Common myeloid progenitor, CD34-positive (primary cell): ENCODE data around the gene INPP5B.

Source experiments
- CTCF ChIA-PET: fragments of 350-600 bp; sonication (Branson Sonifier 250); formaldehyde crosslinking; loops from one replicate; lab custom pipeline; 2021; ENCODE audit warnings: antibody characterized with exemption; lab: Charles Lee
- POLR2A ChIA-PET: fragments of 350-600 bp; sonication (Branson Sonifier 250); formaldehyde crosslinking; loops from one replicate; lab custom pipeline; 2021; ENCODE audit warnings: antibody characterized with exemption; lab: Charles Lee
- DNase-seq, 3 donors: peaks; one replicate each; pipeline versions ENCODE4 v3.0.0 to v3.0.0-alpha.2; 2013
- H3K27ac ChIP-seq, 2 experiments: 1 replicate in 1 of 2; 2 replicates in 1 of 2; pipeline ENCODE4 v1.7.0; 2013; ENCODE audit warnings: inconsistent platforms in 2 of 2, low read length in 2 of 2, mild to moderate bottlenecking in 2 of 2, low read depth in 1 of 2, moderate library complexity in 1 of 2; ENCODE audit not compliant: severe bottlenecking in 2 of 2, insufficient read depth in 1 of 2, poor library complexity in 1 of 2
- H3K27me3 ChIP-seq, 5 experiments: replicated peaks in 2 of 5; 1 replicate in 3 of 5; 2 replicates in 2 of 5; pipeline versions ENCODE4 v1.6.1 to v1.7.0; 2013; ENCODE audit warnings: low read length in 4 of 5, mild to moderate bottlenecking in 2 of 5, moderate library complexity in 2 of 5, inconsistent platforms in 1 of 5; ENCODE audit not compliant: insufficient read depth in 5 of 5, control insufficient read depth in 4 of 5
- H3K36me3 ChIP-seq, 4 experiments: 1 replicate in 2 of 4; 2 replicates in 2 of 4; pipeline versions ENCODE4 v1.6.1 to v1.7.0; 2013; ENCODE audit warnings: low read length in 3 of 4, control low read depth in 1 of 4, mild to moderate bottlenecking in 1 of 4; ENCODE audit not compliant: control insufficient read depth in 4 of 4, insufficient read depth in 4 of 4
- H3K4me1 ChIP-seq, 4 experiments: 1 replicate in 3 of 4; 2 replicates in 1 of 4; pipeline versions ENCODE4 v1.6.1 to v1.7.1; 2013; ENCODE audit warnings: low read length in 3 of 4, mild to moderate bottlenecking in 3 of 4, control low read depth in 1 of 4, inconsistent platforms in 1 of 4, moderate library complexity in 1 of 4; ENCODE audit not compliant: control insufficient read depth in 4 of 4, insufficient read depth in 4 of 4; ENCODE audit errors: control extremely low read depth in 1 of 4
- H3K4me3 ChIP-seq, 7 experiments: 1 replicate in 4 of 7; 2 replicates in 3 of 7; pipeline versions ENCODE4 v1.5.1 to v1.7.0; 2013; ENCODE audit warnings: mild to moderate bottlenecking in 7 of 7, low read length in 6 of 7, moderate library complexity in 6 of 7, inconsistent platforms in 2 of 7, low read depth in 2 of 7, control low read depth in 1 of 7; ENCODE audit not compliant: insufficient read depth in 4 of 7, control insufficient read depth in 1 of 7; ENCODE audit errors: extremely low read depth in 1 of 7
- H3K9me3 ChIP-seq, 5 experiments: 1 replicate in 4 of 5; 2 replicates in 1 of 5; pipeline versions ENCODE4 v1.6.1 to v1.7.1; 2013; ENCODE audit warnings: low read length in 4 of 5, mild to moderate bottlenecking in 2 of 5, inconsistent platforms in 1 of 5, low read depth in 1 of 5, moderate library complexity in 1 of 5; ENCODE audit not compliant: control insufficient read depth in 4 of 5, insufficient read depth in 2 of 5; ENCODE audit errors: control extremely low read depth in 1 of 5
- WGBS: methylation state at CpG from one replicate; pipeline ENCODE4 v1.1.5; 2013; ENCODE audit not compliant: insufficient coverage; 5-methylcytosine and 5-hydroxymethylcytosine counted together

INPP5B gene

DNA sequence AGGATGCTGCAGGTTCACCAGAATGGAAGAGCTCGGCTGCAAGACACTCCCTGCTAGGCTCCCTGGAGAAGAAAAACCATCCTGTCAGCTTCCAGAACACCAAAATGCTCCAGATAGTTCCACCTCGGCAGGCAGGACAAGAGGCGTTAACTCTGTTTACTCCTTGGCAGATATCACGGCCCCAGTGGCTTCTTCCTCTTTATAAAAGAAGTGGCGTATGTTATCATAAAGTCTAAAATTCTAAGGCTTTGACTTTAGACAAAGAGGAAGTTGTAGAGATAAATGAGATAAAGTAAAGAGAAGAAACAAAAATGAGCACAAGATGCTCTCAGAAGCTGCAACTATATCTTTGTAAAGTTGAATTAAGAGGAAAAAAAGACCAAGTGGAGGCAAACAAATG is 63.2 kb downstream of the INPP5B start:
- no peaks in the 10 kb centered on the region for H3K9me3 ChIP-seq
- H3K4me1 ChIP-seq = peaks cover 0 to 11% (median 2%) of the 10 kb centered on the region in 4 experiments
- peak in 2 of 3 donors; percentile 15 to 26 for DNase-seq
- ChIA-PET POLR2A (no interaction called here), CTCF (interaction anchor here (0.8 to 12.1 kb wide), 3 partner anchors 11 to 54 kb away, joined by 4 to 115 read pairs (median 5); no protein-coding TSS in a partner anchor)
- H3K36me3 ChIP-seq = peaks cover 25 to 81% (median 54%) of the 10 kb centered on the region in 4 experiments
- WGBS = 73% methylated on average over 4 of the region's 5 CpGs
- H3K27me3 ChIP-seq = no peaks in the 10 kb centered on the region
- no peak overlapping the region for H3K27ac ChIP-seq
- H3K4me3 ChIP-seq = peak overlapping the region in 1 of 7 experiments; percentile 18

GRCh38 chr1:37879865-37880264 is 67.0 kb downstream of the INPP5B start:
- ChIA-PET POLR2A (no interaction called here), CTCF (interaction anchor here (0.6 to 2.7 kb wide), 3 partner anchors 10 to 94 kb away, joined by 3 to 10 read pairs (median 4); no protein-coding TSS in a partner anchor)
- Histone ChIP-seq H3K4me1 (peaks cover 0 to 11% (median 2%) of the 10 kb centered on the region in 4 experiments), H3K36me3 (peaks cover 23 to 80% (median 47%) of the 10 kb centered on the region in 4 experiments), H3K27me3 (no peaks in the 10 kb centered on the region), H3K27ac (no peak overlapping the region), H3K4me3 (no peak overlapping the region), H3K9me3 (no peaks in the 10 kb centered on the region)
- 100% methylated on average over 3 of the region's 4 CpGs for WGBS
- DNase-seq = no peak

- 100% methylated on average over 5 of the region's 6 CpGs for WGBS
- H3K4me3 ChIP-seq = no peak overlapping the region
- no peaks in the 10 kb centered on the region for H3K4me1 ChIP-seq
- no peaks in the 10 kb centered on the region for H3K27me3 ChIP-seq
- no peak for DNase-seq
- peaks cover 31 to 87% (median 60%) of the 10 kb centered on the region in 4 experiments for H3K36me3 ChIP-seq
- H3K9me3 ChIP-seq = no peaks in the 10 kb centered on the region
- ChIA-PET CTCF (no interaction called here), POLR2A (no interaction called here)
- H3K27ac ChIP-seq = no peak overlapping the region
Measured at GRCh38 chr1:37878071-37878470, 68.8 kb downstream of the INPP5B start.

DNA sequence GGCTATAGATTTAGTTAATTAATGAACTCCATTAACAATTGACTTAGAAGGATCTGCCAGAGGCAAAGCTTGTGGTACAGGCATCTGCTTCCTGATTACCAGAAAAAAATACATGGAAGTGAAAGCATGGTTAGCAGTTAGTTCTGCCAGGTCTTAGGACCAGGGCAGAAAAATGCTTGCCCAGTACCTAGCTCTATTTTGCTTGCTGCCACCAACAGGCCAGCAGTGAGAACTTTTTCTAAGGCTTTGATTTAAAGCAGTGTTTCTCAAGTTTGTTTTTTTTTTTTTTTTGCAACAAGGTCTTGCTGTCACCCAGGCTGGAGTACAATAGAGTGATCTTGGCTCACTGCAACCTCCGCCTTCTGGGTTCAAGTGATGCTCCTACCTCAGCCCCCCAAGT is 71.0 kb downstream of the INPP5B start:
- Histone ChIP-seq H3K27ac (no peak overlapping the region), H3K4me1 (no peaks in the 10 kb centered on the region), H3K4me3 (no peak overlapping the region), H3K36me3 (peaks cover 30 to 83% (median 57%) of the 10 kb centered on the region in 4 experiments), H3K27me3 (no peaks in the 10 kb centered on the region), H3K9me3 (no peaks in the 10 kb centered on the region)
- peak in 2 of 3 donors; percentile 31 to 34 for DNase-seq
- ChIA-PET CTCF (interaction anchor here (0.8 to 7.3 kb wide), 3 partner anchors 10 to 57 kb away, joined by 3 to 47 read pairs (median 4); partner anchors contain the start of gene MTF1), POLR2A (no interaction called here)
- 100% methylated on average over 1 of the region's 1 CpG for WGBS

GRCh38 chr1:37872692-37873091 is 74.2 kb downstream of the INPP5B start:
- CTCF ChIA-PET = interaction anchor here (1.4 to 7.3 kb wide), 3 partner anchors 10 to 79 kb away, joined by 3 to 47 read pairs (median 5); partner anchors contain the start of gene MTF1
- Histone ChIP-seq H3K4me3 (no peak overlapping the region), H3K36me3 (peaks cover 32 to 84% (median 64%) of the 10 kb centered on the region in 4 experiments), H3K27me3 (no peaks in the 10 kb centered on the region), H3K4me1 (no peaks in the 10 kb centered on the region), H3K9me3 (no peaks in the 10 kb centered on the region), H3K27ac (no peak overlapping the region)
- POLR2A ChIA-PET = no interaction called here
- no peak for DNase-seq
- WGBS = no CpG with 5 or more reads among the region's 1 CpG

DNA sequence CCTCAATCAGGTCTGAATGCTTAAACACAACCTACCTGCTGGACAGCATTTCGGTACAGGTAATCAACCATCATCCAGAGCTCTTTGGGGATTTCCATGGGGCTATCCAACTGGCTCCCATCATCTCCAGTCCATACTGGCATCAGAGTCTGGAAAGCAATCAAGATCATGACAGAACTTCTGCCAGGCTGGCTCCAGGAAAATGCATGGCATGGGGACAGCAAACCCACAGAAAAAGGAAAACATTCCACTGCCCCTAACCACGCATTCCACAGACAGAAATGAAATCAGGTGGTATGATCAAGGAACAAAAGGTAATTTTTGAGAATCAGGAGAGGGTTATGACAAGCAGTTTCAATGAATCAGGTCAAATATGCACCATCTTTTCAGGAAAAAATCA is 78.4 kb downstream of the INPP5B start:
- CTCF ChIA-PET = no interaction called here
- Histone ChIP-seq H3K36me3 (peaks cover 33 to 84% (median 66%) of the 10 kb centered on the region in 4 experiments), H3K27me3 (no peaks in the 10 kb centered on the region), H3K9me3 (no peaks in the 10 kb centered on the region), H3K27ac (no peak overlapping the region), H3K4me1 (no peaks in the 10 kb centered on the region), H3K4me3 (no peak overlapping the region)
- WGBS = 100% methylated on average over 1 of the region's 2 CpGs
- no peak for DNase-seq
- POLR2A ChIA-PET = interaction anchor here (0.6 kb wide), 1 partner anchor 290 kb away, joined by 4 read pairs; no protein-coding TSS in a partner anchor

GRCh38 chr1:37867784-37868183 is 79.1 kb downstream of the INPP5B start:
- WGBS = 98% methylated on average over 6 of the region's 6 CpGs
- H3K36me3 ChIP-seq = peaks cover 29 to 81% (median 62%) of the 10 kb centered on the region in 4 experiments
- no peak overlapping the region for H3K27ac ChIP-seq
- ChIA-PET POLR2A (no interaction called here), CTCF (no interaction called here)
- DNase-seq = peak in 1 of 3 donors; percentile 13
- H3K27me3 ChIP-seq = no peaks in the 10 kb centered on the region
- H3K4me1 ChIP-seq = no peaks in the 10 kb centered on the region
- no peaks in the 10 kb centered on the region for H3K9me3 ChIP-seq
- no peak overlapping the region for H3K4me3 ChIP-seq
